ENCODE data around the gene NRTN. TPM values are rescaled to one million over a fixed set of nuclear protein-coding genes. Genes with fewer than 3 reads are reported as not detected.

The NRTN gene
- total and polyA plus RNA-seq, 2 donors (not counting 3 experiments of a cell fraction or from before 2014, with no cell fraction given), result 0.41 TPM; not detected in 1

- DNase-seq (ENCODE audit: low read depth, low spot score), result no peak
- dilution Hi-C loops (cut with MboI; ENCODE audit: extremely low pct_ligation_motif_present, low sequenced_read_pairs) (no loop called here), intact Hi-C loops (cut with micrococcal nuclease) (no loop called here)
- Histone ChIP-seq H3K79me2 (ENCODE audit: control insufficient read depth, insufficient read depth, low read length) (no peaks in the 10 kb centered on the region), H3K27me3 (ENCODE audit: control insufficient read depth in 2 of 2, insufficient read depth in 2 of 2, low read length in 2 of 2) (peaks cover 0 to 10% of the 10 kb centered on the region in 2 experiments), H3K9me1 (replicated peaks; ENCODE audit: control insufficient read depth, extremely low read depth, insufficient read depth, low read length) (no peaks in the 10 kb centered on the region), H2AFZ (ENCODE audit: low read depth, low read length) (no peak overlapping the region), H4K20me1 (replicated peaks; ENCODE audit: control insufficient read depth, extremely low read depth, insufficient read depth, low read length) (no peaks in the 10 kb centered on the region), H3K4me1 (ENCODE audit: control insufficient read depth, extremely low read depth, insufficient read depth, low read length) (no peaks in the 10 kb centered on the region), H3K9ac (replicated peaks; ENCODE audit: extremely low read depth, insufficient read depth, low read length) (no peak overlapping the region), H3K9me3 (replicated peaks; ENCODE audit: control insufficient read depth, insufficient read depth, low read length) (no peaks in the 10 kb centered on the region), H3K36me3 (ENCODE audit: control insufficient read depth in 2 of 2, extremely low read depth in 1 of 2, insufficient read depth in 2 of 2, low read length in 2 of 2) (no peaks in the 10 kb centered on the region), H3K4me3 (replicated peaks in 1 of 3; ENCODE audit: insufficient read depth in 1 of 3, low read depth in 1 of 3, low read length in 3 of 3) (no peak overlapping the region), H3K4me2 (ENCODE audit: insufficient read depth, low read length) (no peak overlapping the region), H3K27ac (ENCODE audit: insufficient read depth, low read depth, low read length) (no peak overlapping the region)
- no peak for TF ChIP-seq POLR2AphosphoS5 (IDR thresholded peaks at IDR 0.05; ENCODE audit: insufficient read depth, low read depth, low read length)
- TF ChIP-seq POLR2A (IDR thresholded peaks at IDR 0.05; ENCODE audit: low read depth, low read length), result no peak
- no peak for TF ChIP-seq FOS (IDR thresholded peaks at IDR 0.05; ENCODE audit: borderline replicate concordance, insufficient read depth, low read length)
- TF ChIP-seq GATA2 (IDR thresholded peaks at IDR 0.05; ENCODE audit: insufficient read depth, insufficient read length, low read depth, low read length), result no peak
- TF ChIP-seq MYC (IDR thresholded peaks at IDR 0.05; ENCODE audit: low read depth, low read length), result no peak
- TF ChIP-seq, protein P1, sequence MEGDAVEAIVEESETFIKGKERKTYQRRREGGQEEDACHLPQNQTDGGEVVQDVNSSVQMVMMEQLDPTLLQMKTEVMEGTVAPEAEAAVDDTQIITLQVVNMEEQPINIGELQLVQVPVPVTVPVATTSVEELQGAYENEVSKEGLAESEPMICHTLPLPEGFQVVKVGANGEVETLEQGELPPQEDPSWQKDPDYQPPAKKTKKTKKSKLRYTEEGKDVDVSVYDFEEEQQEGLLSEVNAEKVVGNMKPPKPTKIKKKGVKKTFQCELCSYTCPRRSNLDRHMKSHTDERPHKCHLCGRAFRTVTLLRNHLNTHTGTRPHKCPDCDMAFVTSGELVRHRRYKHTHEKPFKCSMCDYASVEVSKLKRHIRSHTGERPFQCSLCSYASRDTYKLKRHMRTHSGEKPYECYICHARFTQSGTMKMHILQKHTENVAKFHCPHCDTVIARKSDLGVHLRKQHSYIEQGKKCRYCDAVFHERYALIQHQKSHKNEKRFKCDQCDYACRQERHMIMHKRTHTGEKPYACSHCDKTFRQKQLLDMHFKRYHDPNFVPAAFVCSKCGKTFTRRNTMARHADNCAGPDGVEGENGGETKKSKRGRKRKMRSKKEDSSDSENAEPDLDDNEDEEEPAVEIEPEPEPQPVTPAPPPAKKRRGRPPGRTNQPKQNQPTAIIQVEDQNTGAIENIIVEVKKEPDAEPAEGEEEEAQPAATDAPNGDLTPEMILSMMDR (IDR thresholded peaks at IDR 0.05; ENCODE audit: extremely low read depth in 1 of 2, insufficient read depth in 1 of 2, low read depth in 1 of 2, low read length in 2 of 2), result no peak
- TF ChIP-seq EZH2 (IDR thresholded peaks at IDR 0.05; ENCODE audit: borderline replicate concordance, low read depth, low read length, severe bottlenecking), result no peak
- TF ChIP-seq JUN (IDR thresholded peaks at IDR 0.05; ENCODE audit: borderline replicate concordance, insufficient read depth, insufficient read length, low read depth), result no peak
- TF ChIP-seq, protein P2, sequence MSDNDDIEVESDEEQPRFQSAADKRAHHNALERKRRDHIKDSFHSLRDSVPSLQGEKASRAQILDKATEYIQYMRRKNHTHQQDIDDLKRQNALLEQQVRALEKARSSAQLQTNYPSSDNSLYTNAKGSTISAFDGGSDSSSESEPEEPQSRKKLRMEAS (IDR thresholded peaks at IDR 0.05; ENCODE audit: insufficient read depth, insufficient read length), result no peak
- no TSS peak for BruUV-seq (replicated peaks)
- CTCF ChIA-PET, result interaction anchor here (1.4 to 3.5 kb wide), 2 partner anchors 16 to 53 kb away, joined by 3 to 12 read pairs; no protein-coding TSS in a partner anchor
- FAIRE-seq, result no peak
- POLR2A ChIA-PET, result no interaction called here
Observed at GRCh38 chr19:5857203-5858081, 52.6 kb downstream of the NRTN start.

All from endothelial cell of umbilical vein (primary cell).